Measurements from ENCODE around the gene NFASC.

Gene NFASC

GRCh38 chr1:204940591-204940990 is 69.9 kb downstream of the NFASC start:
- Histone ChIP-seq H3K9me3 (ENCODE audit: control insufficient read depth, insufficient read depth, low read depth, low read length) (no peaks in the 10 kb centered on the region), H3K4me3 (ENCODE audit: low read depth, low read length) (no peak overlapping the region), H3K27ac (ENCODE audit: low read depth, low read length) (no peak overlapping the region), H3K27me3 (ENCODE audit: control insufficient read depth, insufficient read depth, low read length) (peaks cover under 1% of the 10 kb centered on the region; the same call in 1 of the 2 replicates), H3K9ac (ENCODE audit: low read length) (no peak overlapping the region), H3K36me3 (ENCODE audit: control insufficient read depth, insufficient read depth, low read length) (no peaks in the 10 kb centered on the region), H3K4me1 (ENCODE audit: control insufficient read depth, insufficient read depth, low read length) (peaks cover 14% of the 10 kb centered on the region)

- Histone ChIP-seq H3K4me3 (ENCODE audit: low read depth, low read length) (no peak overlapping the region), H3K4me1 (ENCODE audit: control insufficient read depth, insufficient read depth, low read length) (peaks cover 14% of the 10 kb centered on the region), H3K27me3 (ENCODE audit: control insufficient read depth, insufficient read depth, low read length) (no peaks in the 10 kb centered on the region; the same call in 1 of the 2 replicates), H3K36me3 (ENCODE audit: control insufficient read depth, insufficient read depth, low read length) (no peaks in the 10 kb centered on the region), H3K9ac (ENCODE audit: low read length) (no peak overlapping the region), H3K27ac (ENCODE audit: low read depth, low read length) (no peak overlapping the region), H3K9me3 (ENCODE audit: control insufficient read depth, insufficient read depth, low read depth, low read length) (no peaks in the 10 kb centered on the region)
Observed at GRCh38 chr1:204941421-204942338, 71.0 kb downstream of the NFASC start.

- Histone ChIP-seq H3K4me3 (ENCODE audit: low read depth, low read length) (no peak overlapping the region), H3K9me3 (ENCODE audit: control insufficient read depth, insufficient read depth, low read depth, low read length) (no peaks in the 10 kb centered on the region), H3K4me1 (ENCODE audit: control insufficient read depth, insufficient read depth, low read length) (peaks cover 14% of the 10 kb centered on the region), H3K27ac (ENCODE audit: low read depth, low read length) (no peak overlapping the region), H3K36me3 (ENCODE audit: control insufficient read depth, insufficient read depth, low read length) (no peaks in the 10 kb centered on the region), H3K9ac (ENCODE audit: low read length) (no peak overlapping the region), H3K27me3 (ENCODE audit: control insufficient read depth, insufficient read depth, low read length) (no peaks in the 10 kb centered on the region; the same call in 1 of the 2 replicates)
Observed at GRCh38 chr1:204943495-204943894, 72.8 kb downstream of the NFASC start.

- H3K27me3 ChIP-seq (ENCODE audit: control insufficient read depth, insufficient read depth, low read length) = no peaks in the 10 kb centered on the region; the same call in 1 of the 2 replicates
- no peaks in the 10 kb centered on the region for H3K9me3 ChIP-seq (ENCODE audit: control insufficient read depth, insufficient read depth, low read depth, low read length)
- H3K4me1 ChIP-seq (ENCODE audit: control insufficient read depth, insufficient read depth, low read length) = peaks cover 14% of the 10 kb centered on the region
- H3K36me3 ChIP-seq (ENCODE audit: control insufficient read depth, insufficient read depth, low read length) = no peaks in the 10 kb centered on the region
- H3K9ac ChIP-seq (ENCODE audit: low read length) = no peak overlapping the region
- no peak overlapping the region for H3K27ac ChIP-seq (ENCODE audit: low read depth, low read length)
- H3K4me3 ChIP-seq (ENCODE audit: low read depth, low read length) = no peak overlapping the region
Observed at GRCh38 chr1:204944662-204945061, 74.0 kb downstream of the NFASC start.

GRCh38 chr1:204945565-204945977 is 74.9 kb downstream of the NFASC start:
- Histone ChIP-seq H3K36me3 (ENCODE audit: control insufficient read depth, insufficient read depth, low read length) (no peaks in the 10 kb centered on the region), H3K9me3 (ENCODE audit: control insufficient read depth, insufficient read depth, low read depth, low read length) (no peaks in the 10 kb centered on the region), H3K9ac (ENCODE audit: low read length) (no peak overlapping the region), H3K27ac (ENCODE audit: low read depth, low read length) (no peak overlapping the region), H3K4me3 (ENCODE audit: low read depth, low read length) (no peak overlapping the region), H3K27me3 (ENCODE audit: control insufficient read depth, insufficient read depth, low read length) (no peaks in the 10 kb centered on the region; the same call in 1 of the 2 replicates), H3K4me1 (ENCODE audit: control insufficient read depth, insufficient read depth, low read length) (peaks cover 17% of the 10 kb centered on the region)

GRCh38 chr1:204946640-204947039 is 76.0 kb downstream of the NFASC start:
- Histone ChIP-seq H3K9ac (ENCODE audit: low read length) (no peak overlapping the region), H3K4me3 (ENCODE audit: low read depth, low read length) (no peak overlapping the region), H3K27ac (ENCODE audit: low read depth, low read length) (no peak overlapping the region), H3K9me3 (ENCODE audit: control insufficient read depth, insufficient read depth, low read depth, low read length) (no peaks in the 10 kb centered on the region), H3K36me3 (ENCODE audit: control insufficient read depth, insufficient read depth, low read length) (no peaks in the 10 kb centered on the region), H3K27me3 (ENCODE audit: control insufficient read depth, insufficient read depth, low read length) (no peaks in the 10 kb centered on the region; the same call in 1 of the 2 replicates), H3K4me1 (ENCODE audit: control insufficient read depth, insufficient read depth, low read length) (0 out of 2 replicates have a peak, but pooled peaks cover 9% of the 10 kb centered on the region)

- H3K27ac ChIP-seq (ENCODE audit: low read depth, low read length) = no peak overlapping the region
- H3K27me3 ChIP-seq (ENCODE audit: control insufficient read depth, insufficient read depth, low read length) = no peaks in the 10 kb centered on the region; the same call in 1 of the 2 replicates
- H3K36me3 ChIP-seq (ENCODE audit: control insufficient read depth, insufficient read depth, low read length) = no peaks in the 10 kb centered on the region
- no peaks in the 10 kb centered on the region for H3K9me3 ChIP-seq (ENCODE audit: control insufficient read depth, insufficient read depth, low read depth, low read length)
- H3K4me3 ChIP-seq (ENCODE audit: low read depth, low read length) = no peak overlapping the region
- H3K4me1 ChIP-seq (ENCODE audit: control insufficient read depth, insufficient read depth, low read length) = 0 out of 2 replicates have a peak, but pooled peaks cover 8% of the 10 kb centered on the region
- no peak overlapping the region for H3K9ac ChIP-seq (ENCODE audit: low read length)
Observed at GRCh38 chr1:204947338-204947737, 76.7 kb downstream of the NFASC start.

GRCh38 chr1:204947747-204948146 is 77.1 kb downstream of the NFASC start:
- Histone ChIP-seq H3K9me3 (ENCODE audit: control insufficient read depth, insufficient read depth, low read depth, low read length) (no peaks in the 10 kb centered on the region), H3K9ac (ENCODE audit: low read length) (no peak overlapping the region), H3K27ac (ENCODE audit: low read depth, low read length) (no peak overlapping the region), H3K27me3 (ENCODE audit: control insufficient read depth, insufficient read depth, low read length) (no peaks in the 10 kb centered on the region; the same call in 1 of the 2 replicates), H3K36me3 (ENCODE audit: control insufficient read depth, insufficient read depth, low read length) (no peaks in the 10 kb centered on the region), H3K4me1 (ENCODE audit: control insufficient read depth, insufficient read depth, low read length) (0 out of 2 replicates have a peak, but pooled peaks cover 8% of the 10 kb centered on the region), H3K4me3 (ENCODE audit: low read depth, low read length) (no peak overlapping the region)

- H3K4me1 ChIP-seq (ENCODE audit: control insufficient read depth, insufficient read depth, low read length) = 0 out of 2 replicates have a peak, but pooled peaks cover 8% of the 10 kb centered on the region
- H3K4me3 ChIP-seq (ENCODE audit: low read depth, low read length) = no peak overlapping the region
- no peaks in the 10 kb centered on the region for H3K9me3 ChIP-seq (ENCODE audit: control insufficient read depth, insufficient read depth, low read depth, low read length)
- H3K27ac ChIP-seq (ENCODE audit: low read depth, low read length) = no peak overlapping the region
- no peaks in the 10 kb centered on the region for H3K36me3 ChIP-seq (ENCODE audit: control insufficient read depth, insufficient read depth, low read length)
- H3K9ac ChIP-seq (ENCODE audit: low read length) = no peak overlapping the region
- H3K27me3 ChIP-seq (ENCODE audit: control insufficient read depth, insufficient read depth, low read length) = no peaks in the 10 kb centered on the region; the same call in 1 of the 2 replicates
Observed at GRCh38 chr1:204950353-204951001, 79.8 kb downstream of the NFASC start.

- Histone ChIP-seq H3K9ac (ENCODE audit: low read length) (no peak overlapping the region), H3K27me3 (ENCODE audit: control insufficient read depth, insufficient read depth, low read length) (no peaks in the 10 kb centered on the region), H3K9me3 (ENCODE audit: control insufficient read depth, insufficient read depth, low read depth, low read length) (no peaks in the 10 kb centered on the region), H3K27ac (ENCODE audit: low read depth, low read length) (no peak overlapping the region), H3K4me3 (ENCODE audit: low read depth, low read length) (no peak overlapping the region), H3K4me1 (ENCODE audit: control insufficient read depth, insufficient read depth, low read length) (0 out of 2 replicates have a peak, but pooled peaks cover 5% of the 10 kb centered on the region), H3K36me3 (ENCODE audit: control insufficient read depth, insufficient read depth, low read length) (no peaks in the 10 kb centered on the region)
Observed at GRCh38 chr1:204958317-204959307, 88.0 kb downstream of the NFASC start.

Data from HUES6 (cell line).